A549 (cell line): ENCODE measurements around the gene MEN1.
"Not testable (repeated sequence)": the region's sequence is repeated elsewhere in the genome, so short reads cannot be mapped to it uniquely, and the experiment has no call there.

ENCODE experiments used
- EHMT2 ChIP-seq: fragments of 200-600 bp; sonication (generic); IDR thresholded peaks from 2 replicates; pipeline ENCODE4 v1.6.1; 2016; ENCODE audit warnings: antibody characterized with exemption, low read depth, mild to moderate bottlenecking, moderate library complexity
- EP300 ChIP-seq, 2 experiments: fragments of >200 bp; sonication (Bioruptor Twin); formaldehyde crosslinking; IDR thresholded peaks; 2 replicates in 1 of 2; 3 replicates in 1 of 2; pipeline ENCODE4 v1.6.1; 2016 to 2017
- MYC ChIP-seq: IDR thresholded peaks from 2 replicates; pipeline ENCODE4 v1.6.1; 2012; ENCODE audit warnings: mild to moderate bottlenecking, inconsistent platforms, low read length, improper control_type of control experiment, borderline replicate concordance
- NFE2L2 ChIP-seq: fragments of 150-350 bp; conservative IDR thresholded peaks from 2 replicates; pipeline ENCODE4 v1.6.1; 2014; ENCODE audit warnings: low read length
- NPAS2 ChIP-seq: fragments of 250-450 bp; sonication (Bioruptor Pico); IDR thresholded peaks from 2 replicates; pipeline ENCODE4 v1.8.0; 2022; ENCODE audit warnings: mild to moderate bottlenecking, moderate library complexity, borderline replicate concordance
- POLR2A ChIP-seq: IDR thresholded peaks from 2 replicates; pipeline ENCODE4 v1.6.1; 2012; ENCODE audit warnings: mild to moderate bottlenecking, low read length
- ZFP36 ChIP-seq: fragments of 450-650 bp; IDR thresholded peaks from 2 replicates; pipeline ENCODE4 v1.6.1; 2014; ENCODE audit warnings: borderline replicate concordance; ENCODE audit not compliant: partially characterized antibody
- TF ChIP-seq, protein P1 (sequence below): fragments of >200 bp; sonication (Bioruptor Twin); formaldehyde crosslinking; IDR thresholded peaks from 3 replicates; pipeline ENCODE4 v1.5.1; 2016
- TF ChIP-seq, protein P2 (sequence below): fragments of 200-600 bp; sonication (generic); IDR thresholded peaks from 2 replicates; pipeline ENCODE4 v1.6.1; 2016; ENCODE audit warnings: antibody characterized with exemption, mild to moderate bottlenecking, moderate library complexity

- TF ChIP-seq NFE2L2; EP300 (IDR thresholded peaks at IDR 0.05); POLR2A; NPAS2 (CRISPR knock-in tag); EHMT2; ZFP36; MYC: not testable (repeated sequence)
- TF ChIP-seq, protein P1, sequence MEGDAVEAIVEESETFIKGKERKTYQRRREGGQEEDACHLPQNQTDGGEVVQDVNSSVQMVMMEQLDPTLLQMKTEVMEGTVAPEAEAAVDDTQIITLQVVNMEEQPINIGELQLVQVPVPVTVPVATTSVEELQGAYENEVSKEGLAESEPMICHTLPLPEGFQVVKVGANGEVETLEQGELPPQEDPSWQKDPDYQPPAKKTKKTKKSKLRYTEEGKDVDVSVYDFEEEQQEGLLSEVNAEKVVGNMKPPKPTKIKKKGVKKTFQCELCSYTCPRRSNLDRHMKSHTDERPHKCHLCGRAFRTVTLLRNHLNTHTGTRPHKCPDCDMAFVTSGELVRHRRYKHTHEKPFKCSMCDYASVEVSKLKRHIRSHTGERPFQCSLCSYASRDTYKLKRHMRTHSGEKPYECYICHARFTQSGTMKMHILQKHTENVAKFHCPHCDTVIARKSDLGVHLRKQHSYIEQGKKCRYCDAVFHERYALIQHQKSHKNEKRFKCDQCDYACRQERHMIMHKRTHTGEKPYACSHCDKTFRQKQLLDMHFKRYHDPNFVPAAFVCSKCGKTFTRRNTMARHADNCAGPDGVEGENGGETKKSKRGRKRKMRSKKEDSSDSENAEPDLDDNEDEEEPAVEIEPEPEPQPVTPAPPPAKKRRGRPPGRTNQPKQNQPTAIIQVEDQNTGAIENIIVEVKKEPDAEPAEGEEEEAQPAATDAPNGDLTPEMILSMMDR, result not testable (repeated sequence)
- TF ChIP-seq, protein P2, sequence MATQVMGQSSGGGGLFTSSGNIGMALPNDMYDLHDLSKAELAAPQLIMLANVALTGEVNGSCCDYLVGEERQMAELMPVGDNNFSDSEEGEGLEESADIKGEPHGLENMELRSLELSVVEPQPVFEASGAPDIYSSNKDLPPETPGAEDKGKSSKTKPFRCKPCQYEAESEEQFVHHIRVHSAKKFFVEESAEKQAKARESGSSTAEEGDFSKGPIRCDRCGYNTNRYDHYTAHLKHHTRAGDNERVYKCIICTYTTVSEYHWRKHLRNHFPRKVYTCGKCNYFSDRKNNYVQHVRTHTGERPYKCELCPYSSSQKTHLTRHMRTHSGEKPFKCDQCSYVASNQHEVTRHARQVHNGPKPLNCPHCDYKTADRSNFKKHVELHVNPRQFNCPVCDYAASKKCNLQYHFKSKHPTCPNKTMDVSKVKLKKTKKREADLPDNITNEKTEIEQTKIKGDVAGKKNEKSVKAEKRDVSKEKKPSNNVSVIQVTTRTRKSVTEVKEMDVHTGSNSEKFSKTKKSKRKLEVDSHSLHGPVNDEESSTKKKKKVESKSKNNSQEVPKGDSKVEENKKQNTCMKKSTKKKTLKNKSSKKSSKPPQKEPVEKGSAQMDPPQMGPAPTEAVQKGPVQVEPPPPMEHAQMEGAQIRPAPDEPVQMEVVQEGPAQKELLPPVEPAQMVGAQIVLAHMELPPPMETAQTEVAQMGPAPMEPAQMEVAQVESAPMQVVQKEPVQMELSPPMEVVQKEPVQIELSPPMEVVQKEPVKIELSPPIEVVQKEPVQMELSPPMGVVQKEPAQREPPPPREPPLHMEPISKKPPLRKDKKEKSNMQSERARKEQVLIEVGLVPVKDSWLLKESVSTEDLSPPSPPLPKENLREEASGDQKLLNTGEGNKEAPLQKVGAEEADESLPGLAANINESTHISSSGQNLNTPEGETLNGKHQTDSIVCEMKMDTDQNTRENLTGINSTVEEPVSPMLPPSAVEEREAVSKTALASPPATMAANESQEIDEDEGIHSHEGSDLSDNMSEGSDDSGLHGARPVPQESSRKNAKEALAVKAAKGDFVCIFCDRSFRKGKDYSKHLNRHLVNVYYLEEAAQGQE, result not testable (repeated sequence)
Measured at GRCh38 chr11:64845776-64846129, 35.4 kb upstream of the MEN1 start.
